Measurements from ENCODE around the gene KAT2A.

Gene KAT2A

DNA sequence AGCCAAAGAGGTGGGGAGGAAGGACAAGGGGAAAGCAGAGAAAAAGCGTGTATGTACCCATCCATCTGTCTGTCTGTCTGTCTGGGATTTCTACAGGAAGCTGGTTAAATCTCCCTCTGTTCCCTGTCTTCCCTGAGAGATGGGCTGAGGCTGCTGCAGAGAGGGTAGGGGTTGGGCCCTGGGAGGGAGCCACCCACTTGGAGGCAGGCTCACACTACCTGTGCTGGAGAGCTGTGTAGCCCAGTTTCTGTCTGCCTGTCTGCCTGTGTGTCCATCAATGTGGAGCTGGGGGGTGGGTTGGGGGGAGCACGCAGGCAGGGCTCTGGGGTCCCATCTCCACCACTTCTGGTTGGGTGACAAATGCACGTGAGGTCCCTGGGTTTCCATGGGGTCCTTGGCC, 52.2 kb downstream of the KAT2A start:
- TF ChIP-seq, protein P1, sequence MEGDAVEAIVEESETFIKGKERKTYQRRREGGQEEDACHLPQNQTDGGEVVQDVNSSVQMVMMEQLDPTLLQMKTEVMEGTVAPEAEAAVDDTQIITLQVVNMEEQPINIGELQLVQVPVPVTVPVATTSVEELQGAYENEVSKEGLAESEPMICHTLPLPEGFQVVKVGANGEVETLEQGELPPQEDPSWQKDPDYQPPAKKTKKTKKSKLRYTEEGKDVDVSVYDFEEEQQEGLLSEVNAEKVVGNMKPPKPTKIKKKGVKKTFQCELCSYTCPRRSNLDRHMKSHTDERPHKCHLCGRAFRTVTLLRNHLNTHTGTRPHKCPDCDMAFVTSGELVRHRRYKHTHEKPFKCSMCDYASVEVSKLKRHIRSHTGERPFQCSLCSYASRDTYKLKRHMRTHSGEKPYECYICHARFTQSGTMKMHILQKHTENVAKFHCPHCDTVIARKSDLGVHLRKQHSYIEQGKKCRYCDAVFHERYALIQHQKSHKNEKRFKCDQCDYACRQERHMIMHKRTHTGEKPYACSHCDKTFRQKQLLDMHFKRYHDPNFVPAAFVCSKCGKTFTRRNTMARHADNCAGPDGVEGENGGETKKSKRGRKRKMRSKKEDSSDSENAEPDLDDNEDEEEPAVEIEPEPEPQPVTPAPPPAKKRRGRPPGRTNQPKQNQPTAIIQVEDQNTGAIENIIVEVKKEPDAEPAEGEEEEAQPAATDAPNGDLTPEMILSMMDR (IDR thresholded peaks at IDR 0.05; ENCODE audit: borderline replicate concordance, insufficient read depth, low read depth, low read length): no peak
- H3K4me3 ChIP-seq (ENCODE audit: low read depth, low read length): no peak overlapping the region

GRCh38 chr17:42067371-42068091, 53.6 kb downstream of the KAT2A start:
- TF ChIP-seq, protein P1 (IDR thresholded peaks at IDR 0.05; ENCODE audit: borderline replicate concordance, insufficient read depth, low read depth, low read length): peak; percentile 95

GRCh38 chr17:42065201-42065600, 56.0 kb downstream of the KAT2A start:
- TF ChIP-seq, protein P1 (IDR thresholded peaks at IDR 0.05; ENCODE audit: borderline replicate concordance, insufficient read depth, low read depth, low read length): no peak
- H3K4me3 ChIP-seq (ENCODE audit: low read depth, low read length): no peak overlapping the region

More at GRCh38 chr17:42067371-42068091, 53.6 kb downstream of the KAT2A start:
- no peak overlapping the region for H3K4me3 ChIP-seq (ENCODE audit: low read depth, low read length)
